OCI-LY1 (cell line): ENCODE results near the gene ACMSD.
A peak's percentile ranks its signal among the peaks of the same experiment; 100 is the strongest.

Experiments used
- H2AFZ ChIP-seq: fragments of 200-600 bp; sonication (generic), shearing (Covaris generic); 2 replicates; pipeline ENCODE4 v1.6.0; 2014; ENCODE audit warnings: antibody characterized with exemption, mild to moderate bottlenecking, low read length
- H3F3A ChIP-seq: fragments of 200-600 bp; sonication (generic), shearing (Covaris generic); 2 replicates; pipeline ENCODE4 v1.6.0; 2014; ENCODE audit warnings: mild to moderate bottlenecking, antibody characterized with exemption, low read length, moderate library complexity; ENCODE audit not compliant: insufficient read depth
- H3K27ac ChIP-seq: fragments of 200-600 bp; sonication (generic); 2 replicates; pipeline ENCODE4 v1.5.1; 2014; ENCODE audit warnings: low read length, mixed run types, mild to moderate bottlenecking, low read depth; ENCODE audit not compliant: poor library complexity, severe bottlenecking
- H3K27me3 ChIP-seq: fragments of 200-600 bp; sonication (generic); 2 replicates; pipeline ENCODE4 v1.6.0; 2014; ENCODE audit warnings: antibody characterized with exemption, mild to moderate bottlenecking, low read length, moderate library complexity; ENCODE audit not compliant: insufficient read depth
- H3K36me3 ChIP-seq: fragments of 200-600 bp; sonication (generic); 2 replicates; pipeline ENCODE4 v1.6.1; 2014; ENCODE audit warnings: mild to moderate bottlenecking, antibody characterized with exemption, low read length, moderate library complexity, mixed read lengths; ENCODE audit not compliant: insufficient read depth
- H3K4me1 ChIP-seq: fragments of 200-600 bp; sonication (generic); 2 replicates; pipeline ENCODE4 v1.5.1; 2014; ENCODE audit warnings: mild to moderate bottlenecking, low read length, moderate library complexity; ENCODE audit not compliant: insufficient read depth, severe bottlenecking
- H3K4me2 ChIP-seq: fragments of 200-600 bp; sonication (generic), shearing (Covaris generic); 2 replicates; pipeline ENCODE4 v1.6.1; 2014; ENCODE audit warnings: low read length
- H3K4me3 ChIP-seq: fragments of 200-600 bp; sonication (generic); 2 replicates; pipeline ENCODE4 v1.5.1; 2014; ENCODE audit warnings: low read length, low read depth, mild to moderate bottlenecking, mixed read lengths; ENCODE audit not compliant: poor library complexity, severe bottlenecking
- H3K79me2 ChIP-seq: fragments of 200-600 bp; shearing (Covaris generic); 2 replicates; pipeline ENCODE4 v1.6.1; 2016; ENCODE audit warnings: mixed run types, low read length, mixed read lengths; ENCODE audit not compliant: insufficient read depth
- H3K9ac ChIP-seq: fragments of 200-600 bp; sonication (generic), shearing (Covaris generic); 2 replicates; pipeline ENCODE4 v1.6.1; 2014; ENCODE audit warnings: mild to moderate bottlenecking, low read length, mixed read lengths
- H3K9me2 ChIP-seq: fragments of 200-600 bp; sonication (generic), shearing (Covaris generic); 2 replicates; pipeline ENCODE4 v1.6.1; 2014; ENCODE audit warnings: low read depth, mild to moderate bottlenecking, low read length, mixed read lengths
- H3K9me3 ChIP-seq: fragments of 200-600 bp; shearing (Covaris generic); 2 replicates; pipeline ENCODE4 v1.6.1; 2014; ENCODE audit warnings: low read length, mixed read lengths
- H4K20me1 ChIP-seq: fragments of 200-600 bp; sonication (generic), shearing (Covaris generic); 2 replicates; pipeline ENCODE4 v1.6.0; 2016; ENCODE audit warnings: mild to moderate bottlenecking, low read length; ENCODE audit not compliant: insufficient read depth
- CTCF ChIP-seq: fragments of 200-600 bp; sonication (generic), shearing (Covaris generic); IDR thresholded peaks from 2 replicates; pipeline ENCODE4 v1.5.1; 2017; ENCODE audit warnings: mild to moderate bottlenecking, antibody characterized with exemption, low read length, moderate library complexity, mixed read lengths
- EZH2 ChIP-seq: fragments of 200-600 bp; sonication (generic), shearing (Covaris generic); IDR thresholded peaks from 2 replicates; pipeline ENCODE4 v1.8.0; 2017; ENCODE audit warnings: borderline replicate concordance, mixed run types, mild to moderate bottlenecking, antibody characterized with exemption, low read length, moderate library complexity, mixed read lengths

Gene ACMSD

GRCh38 chr2:134917360-134917865 is 79.0 kb downstream of the ACMSD start:
- H3K79me2 ChIP-seq: peaks cover 36% of the 10 kb centered on the region
- no peaks in the 10 kb centered on the region for H3K9me2 ChIP-seq
- H3K9me3 ChIP-seq: no peaks in the 10 kb centered on the region
- peak overlapping the region; percentile 78 for H3K9ac ChIP-seq
- no peaks in the 10 kb centered on the region for H3K27me3 ChIP-seq
- H3F3A ChIP-seq: no peaks in the 10 kb centered on the region
- H4K20me1 ChIP-seq: 0 out of 2 replicates have a peak, but pooled peaks cover 7% of the 10 kb centered on the region
- TF ChIP-seq EZH2 (no peak), CTCF (no peak)
- peak overlapping the region; percentile 95 for H3K27ac ChIP-seq
- H3K4me3 ChIP-seq: peak overlapping the region; percentile 87
- peak overlapping the region; percentile 20 for H2AFZ ChIP-seq
- peak overlapping the region; percentile 74 for H3K4me2 ChIP-seq
- peaks cover 26% of the 10 kb centered on the region for H3K36me3 ChIP-seq
- peaks cover 30% of the 10 kb centered on the region for H3K4me1 ChIP-seq

DNA sequence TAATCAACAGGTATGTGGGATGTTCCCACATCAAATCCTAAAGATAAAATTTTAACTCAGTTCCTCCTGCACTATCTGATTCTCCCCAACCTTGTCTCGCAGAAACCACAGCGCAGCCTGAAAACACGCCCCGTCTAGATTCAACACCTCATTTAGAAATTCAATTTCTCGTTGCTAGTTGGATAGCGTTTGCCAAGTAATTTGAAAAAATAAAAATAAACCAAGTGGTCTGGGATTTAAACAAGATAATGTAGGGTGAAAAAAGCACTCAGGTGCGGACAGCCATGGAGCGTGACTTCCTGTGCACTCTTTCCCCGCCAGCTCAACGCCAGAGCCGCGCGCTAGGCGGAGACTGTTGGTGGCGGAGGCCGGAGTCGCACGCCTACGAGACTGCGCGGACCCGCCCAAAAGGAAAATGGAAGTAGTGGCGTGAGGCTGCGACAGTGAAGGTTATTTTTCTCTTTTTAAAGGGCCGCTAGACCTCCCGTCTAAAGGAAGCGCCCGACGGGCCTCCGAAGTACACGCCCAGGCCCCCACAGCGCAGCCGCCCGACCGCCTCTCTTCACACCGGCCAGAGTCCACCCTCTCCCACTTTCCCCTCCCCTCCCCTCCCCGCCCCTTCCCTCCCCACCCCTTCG is 79.6 kb downstream of the ACMSD start:
- Histone ChIP-seq H3K27ac (peak overlapping the region; percentile 95), H3K4me2 (peak overlapping the region; percentile 74), H3K4me1 (peaks cover 30% of the 10 kb centered on the region), H3K9ac (peak overlapping the region; percentile 78), H3K36me3 (peaks cover 30% of the 10 kb centered on the region), H3F3A (no peaks in the 10 kb centered on the region), H3K9me2 (no peaks in the 10 kb centered on the region), H3K79me2 (peaks cover 42% of the 10 kb centered on the region), H2AFZ (peak overlapping the region; percentile 20), H3K27me3 (no peaks in the 10 kb centered on the region), H4K20me1 (0 out of 2 replicates have a peak, but pooled peaks cover 7% of the 10 kb centered on the region), H3K4me3 (peak overlapping the region; percentile 87), H3K9me3 (no peaks in the 10 kb centered on the region)
- TF ChIP-seq CTCF (no peak), EZH2 (no peak)

- no peaks in the 10 kb centered on the region for H3K9me3 ChIP-seq
- peak within 1 kb of the TSS; percentile 20 for H2AFZ ChIP-seq
- no peak for TF ChIP-seq CTCF
- no peak for TF ChIP-seq EZH2
- H3K4me2 ChIP-seq: peak within 1 kb of the TSS; percentile 80
- H3K79me2 ChIP-seq: peaks cover 49% of the 10 kb centered on the region
- H3F3A ChIP-seq: no peaks in the 10 kb centered on the region
- H3K4me1 ChIP-seq: peaks cover 30% of the 10 kb centered on the region
- peak within 1 kb of the TSS; percentile 87 for H3K4me3 ChIP-seq
- H3K27me3 ChIP-seq: no peaks in the 10 kb centered on the region
- peaks cover 36% of the 10 kb centered on the region for H3K36me3 ChIP-seq
- H3K9me2 ChIP-seq: no peaks in the 10 kb centered on the region
- H3K27ac ChIP-seq: peak within 1 kb of the TSS; percentile 95
- H4K20me1 ChIP-seq: 0 out of 2 replicates have a peak, but pooled peaks cover 7% of the 10 kb centered on the region
- peak within 1 kb of the TSS; percentile 94 for H3K9ac ChIP-seq
These were observed 80.3 kb downstream of the ACMSD start, which contains the start of gene CCNT2 for GRCh38 chr2:134918526-134919340. TSS of gene CCNT2 (plus strand) at chr2:134918822. CDS start at chr2:134918855, 33 bp downstream.
